A673 (cell line): ENCODE measurements around the gene MBTPS1. TPM values are rescaled to one million over a fixed set of nuclear protein-coding genes. Genes with fewer than 3 reads are reported as not detected.

Source experiments
- BruUV-seq: library from RNA; stranded (reverse); fragments of 400-500 nt; replicated peaks from 2 replicates; lab custom pipeline; 2021; lab: Mats Ljungman, UMichigan
- CTCF ChIA-PET: fragments of 300-600 bp; sonication (Branson Sonifier 250); formaldehyde crosslinking; loops from one replicate; lab custom pipeline; 2022; ENCODE audit warnings: antibody characterized with exemption; lab: Charles Lee
- POLR2A ChIA-PET: fragments of 300-600 bp; sonication (Branson Sonifier 250); formaldehyde crosslinking; loops from one replicate; lab custom pipeline; 2022; ENCODE audit warnings: antibody characterized with exemption; ENCODE audit not compliant: low non-redundant PET; lab: Charles Lee
- DNase-seq: peaks from one replicate; pipeline ENCODE4 v3.0.0-alpha.2; 2015; ENCODE audit warnings: low spot score
- H3K27ac ChIP-seq: fragments of 200-600 bp; sonication (generic); 2 replicates; pipeline ENCODE4 v1.5.1; 2016; ENCODE audit warnings: mixed run types, low read depth, mild to moderate bottlenecking, mixed read lengths, antibody characterized with exemption, low read length; ENCODE audit not compliant: poor library complexity, severe bottlenecking
- H3K27me3 ChIP-seq: fragments of 200-600 bp; sonication (generic); replicated peaks from 2 replicates; pipeline ENCODE4 v1.6.1; 2017; ENCODE audit warnings: mixed run types, low read depth, mild to moderate bottlenecking, mixed read lengths, antibody characterized with exemption, low read length; ENCODE audit not compliant: insufficient read depth, poor library complexity
- H3K36me3 ChIP-seq: fragments of 200-600 bp; sonication (generic); 2 replicates; pipeline ENCODE4 v1.6.1; 2016; ENCODE audit warnings: mixed run types, mild to moderate bottlenecking, mixed read lengths, antibody characterized with exemption, low read length; ENCODE audit not compliant: insufficient read depth, poor library complexity, severe bottlenecking
- H3K4me1 ChIP-seq: fragments of 200-600 bp; sonication (generic); 2 replicates; pipeline ENCODE4 v1.6.1; 2017; ENCODE audit warnings: mixed run types, mild to moderate bottlenecking, mixed read lengths, antibody characterized with exemption, low read length; ENCODE audit not compliant: insufficient read depth, poor library complexity, severe bottlenecking
- H3K4me3 ChIP-seq: fragments of 200-600 bp; sonication (generic); 2 replicates; pipeline ENCODE4 v1.5.1; 2016; ENCODE audit warnings: low read depth, mixed run types, mild to moderate bottlenecking, mixed read lengths, low read length; ENCODE audit not compliant: poor library complexity, severe bottlenecking
- H3K9me3 ChIP-seq: fragments of 200-600 bp; sonication (generic); 2 replicates; pipeline ENCODE4 v1.6.1; 2016; ENCODE audit warnings: mixed run types, low read depth, mild to moderate bottlenecking, mixed read lengths, antibody characterized with exemption, low read length; ENCODE audit not compliant: poor library complexity, severe bottlenecking
- CTCF ChIP-seq: fragments of 300-800, 200-600 bp; sonication (generic); conservative IDR thresholded peaks from 2 replicates; pipeline ENCODE4 v1.5.1; 2017; ENCODE audit warnings: low read depth, mild to moderate bottlenecking, antibody characterized with exemption, low read length, moderate library complexity, mixed read lengths
- EZH2 ChIP-seq: fragments of 200-600 bp; sonication (generic); IDR thresholded peaks from 2 replicates; pipeline ENCODE4 v1.6.1; 2017; ENCODE audit warnings: borderline replicate concordance, low read depth, mild to moderate bottlenecking, mixed read lengths, antibody characterized with exemption, low read length; ENCODE audit not compliant: poor library complexity, severe bottlenecking
- intact Hi-C: fragments of 100-400 bp; cut with micrococcal nuclease; formaldehyde crosslinking; loops from one replicate; pipeline ENCODE4 v1.10.0; 2022; ENCODE audit not compliant: unreplicated experiment
- total RNA-seq: library from RNA; stranded (reverse); gene quantifications from 2 replicates; pipeline ENCODE4 v1.2.3, GENCODE V29; 2021

The MBTPS1 gene
- total RNA-seq, 1 experiment from 2014 or later: 82.0 TPM

- intact Hi-C loops: no loop called here
- TF ChIP-seq CTCF (no peak), EZH2 (no peak)
- no peaks in the 10 kb centered on the region for H3K27me3 ChIP-seq
- no peak for DNase-seq
- peaks cover 17% of the 10 kb centered on the region for H3K36me3 ChIP-seq
- H3K4me1 ChIP-seq: no peaks in the 10 kb centered on the region
- no peak overlapping the region for H3K4me3 ChIP-seq
- no TSS peak for BruUV-seq
- H3K9me3 ChIP-seq: no peaks in the 10 kb centered on the region
- ChIA-PET CTCF (no interaction called here), POLR2A (no interaction called here)
- no peak overlapping the region for H3K27ac ChIP-seq
Observed at GRCh38 chr16:84080378-84080777, 36.4 kb downstream of the MBTPS1 start.

- ChIA-PET POLR2A (no interaction called here), CTCF (no interaction called here)
- intact Hi-C loops: no loop called here
- H3K9me3 ChIP-seq: no peaks in the 10 kb centered on the region
- peaks cover 24% of the 10 kb centered on the region for H3K36me3 ChIP-seq
- no peaks in the 10 kb centered on the region for H3K4me1 ChIP-seq
- DNase-seq: no peak
- TF ChIP-seq CTCF (no peak), EZH2 (no peak)
- no TSS peak for BruUV-seq
- H3K27me3 ChIP-seq: no peaks in the 10 kb centered on the region
- no peak overlapping the region for H3K4me3 ChIP-seq
- H3K27ac ChIP-seq: no peak overlapping the region
Observed at GRCh38 chr16:84079664-84080063, 37.1 kb downstream of the MBTPS1 start.

GRCh38 chr16:84075376-84075775 lies 41.4 kb downstream of the MBTPS1 start:
- H3K27ac ChIP-seq: no peak overlapping the region
- ChIA-PET CTCF (no interaction called here), POLR2A (no interaction called here)
- intact Hi-C loops: no loop called here
- H3K36me3 ChIP-seq: peaks cover 41% of the 10 kb centered on the region
- BruUV-seq: no TSS peak
- DNase-seq: no peak
- H3K27me3 ChIP-seq: no peaks in the 10 kb centered on the region
- no peak overlapping the region for H3K4me3 ChIP-seq
- TF ChIP-seq CTCF (no peak), EZH2 (no peak)
- H3K9me3 ChIP-seq: no peaks in the 10 kb centered on the region
- H3K4me1 ChIP-seq: no peaks in the 10 kb centered on the region
